ENCODE data around the gene DNAJC21. TPM values are rescaled to one million over a fixed set of nuclear protein-coding genes. Genes with fewer than 3 reads are reported as not detected.

The DNAJC21 gene
- total and polyA plus RNA-seq, 2 of the 4 experiments (the other 2 are of a cell fraction), result 8.8 to 12.7 TPM

GRCh38 chr5:34897646-34898045 is 31.7 kb upstream of the DNAJC21 start:
- Histone ChIP-seq H3K4me1 (ENCODE audit: control insufficient read depth, insufficient read depth, low read length) (no peaks in the 10 kb centered on the region), H3K79me1 (ENCODE audit: low read depth in 1 of 2, low read length in 2 of 2) (no peaks in the 10 kb centered on the region), H2BK20ac (ENCODE audit: low read depth, low read length) (no peak overlapping the region), H3K36me3 (ENCODE audit: control insufficient read depth, insufficient read depth, low read length) (peaks cover 9% of the 10 kb centered on the region; the same call in 1 of the 2 replicates), H4K8ac (ENCODE audit: low read depth in 2 of 2, low read length in 2 of 2) (no peak overlapping the region), H2AFZ (replicated peaks; ENCODE audit: low read length, poor library complexity) (no peak overlapping the region), H3K23ac (ENCODE audit: low read depth, low read length) (no peak overlapping the region), H3K14ac (replicated peaks; ENCODE audit: low read depth, low read length) (no peak overlapping the region), H3K4ac (ENCODE audit: low read depth, low read length) (no peak overlapping the region), H3K27me3 (ENCODE audit: control insufficient read depth, insufficient read depth, low read length) (no peaks in the 10 kb centered on the region), H2AK5ac (ENCODE audit: low read depth, low read length) (no peak overlapping the region), H3K4me2 (ENCODE audit: low read depth, low read length) (no peak overlapping the region), H3K27ac (ENCODE audit: insufficient read depth, low read length) (no peak overlapping the region), H3K9me1 (ENCODE audit: insufficient read depth, low read length) (no peaks in the 10 kb centered on the region), H2BK5ac (ENCODE audit: low read depth, low read length, poor library complexity, severe bottlenecking) (no peak overlapping the region), H4K20me1 (ENCODE audit: insufficient read depth, low read length) (no peaks in the 10 kb centered on the region), H3K4me3 (ENCODE audit: insufficient read depth, low read depth, low read length) (no peak overlapping the region), H3K56ac (ENCODE audit: extremely low read depth, insufficient read depth, low read length) (no peak overlapping the region), H2BK120ac (ENCODE audit: low read depth, low read length) (no peak overlapping the region), H4K91ac (ENCODE audit: insufficient read depth, low read depth, low read length) (no peak overlapping the region), H4K5ac (ENCODE audit: low read depth, low read length) (no peak overlapping the region), H2AK9ac (replicated peaks; ENCODE audit: low read depth, low read length, poor library complexity) (no peak overlapping the region), H3K18ac (ENCODE audit: low read depth, low read length) (no peak overlapping the region), H3K9me3 (ENCODE audit: control insufficient read depth, insufficient read depth, low read length) (no peaks in the 10 kb centered on the region), H2BK15ac (ENCODE audit: low read depth, low read length) (no peak overlapping the region), H3K9ac (ENCODE audit: low read depth, low read length) (no peak overlapping the region)
- intact Hi-C loops (cut with micrococcal nuclease) (loop anchor here (1.0 to 5.0 kb wide), 5 partner anchors 55 to 423 kb away; no protein-coding TSS in a partner anchor), dilution Hi-C loops (cut with HindIII; ENCODE audit: low sequenced_read_pairs, unreplicated experiment) (no loop called here), in situ Hi-C loops (cut with MboI; ENCODE audit: low sequenced_read_pairs) (loop anchor here (25.0 kb wide), 1 partner anchor 910 kb away; the partner anchor contains the start of gene SLC45A2)
- TF ChIP-seq RCOR1 (IDR thresholded peaks at IDR 0.05; ENCODE audit: insufficient replicate concordance, low read length), result no peak
- TF ChIP-seq MAFK (IDR thresholded peaks at IDR 0.05; ENCODE audit: low read depth, low read length), result no peak
- no peak for TF ChIP-seq RAD21 (IDR thresholded peaks at IDR 0.05; ENCODE audit: low read length)
- TF ChIP-seq, protein P1, sequence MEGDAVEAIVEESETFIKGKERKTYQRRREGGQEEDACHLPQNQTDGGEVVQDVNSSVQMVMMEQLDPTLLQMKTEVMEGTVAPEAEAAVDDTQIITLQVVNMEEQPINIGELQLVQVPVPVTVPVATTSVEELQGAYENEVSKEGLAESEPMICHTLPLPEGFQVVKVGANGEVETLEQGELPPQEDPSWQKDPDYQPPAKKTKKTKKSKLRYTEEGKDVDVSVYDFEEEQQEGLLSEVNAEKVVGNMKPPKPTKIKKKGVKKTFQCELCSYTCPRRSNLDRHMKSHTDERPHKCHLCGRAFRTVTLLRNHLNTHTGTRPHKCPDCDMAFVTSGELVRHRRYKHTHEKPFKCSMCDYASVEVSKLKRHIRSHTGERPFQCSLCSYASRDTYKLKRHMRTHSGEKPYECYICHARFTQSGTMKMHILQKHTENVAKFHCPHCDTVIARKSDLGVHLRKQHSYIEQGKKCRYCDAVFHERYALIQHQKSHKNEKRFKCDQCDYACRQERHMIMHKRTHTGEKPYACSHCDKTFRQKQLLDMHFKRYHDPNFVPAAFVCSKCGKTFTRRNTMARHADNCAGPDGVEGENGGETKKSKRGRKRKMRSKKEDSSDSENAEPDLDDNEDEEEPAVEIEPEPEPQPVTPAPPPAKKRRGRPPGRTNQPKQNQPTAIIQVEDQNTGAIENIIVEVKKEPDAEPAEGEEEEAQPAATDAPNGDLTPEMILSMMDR (conservative IDR thresholded peaks at IDR 0.05; ENCODE audit: low read depth, low read length), result no peak
- no peak for TF ChIP-seq SMC3 (IDR thresholded peaks at IDR 0.05; ENCODE audit: low read depth, low read length)
- no peak for TF ChIP-seq POLR2A (IDR thresholded peaks at IDR 0.05; ENCODE audit: low read depth, low read length)
- TF ChIP-seq MAZ (IDR thresholded peaks at IDR 0.05; ENCODE audit: borderline replicate concordance, low read depth, low read length), result no peak
- CTCF ChIA-PET, result interaction anchor here (0.7 to 1.6 kb wide), 9 partner anchors 17 to 422 kb away, joined by 3 to 13 read pairs (median 3); no protein-coding TSS in a partner anchor
- POLR2A ChIA-PET (ENCODE audit: unreplicated experiment), result interaction anchor here (0.6 kb wide), 1 partner anchor 374 kb away, joined by 3 read pairs; no protein-coding TSS in a partner anchor
- DNase-seq (no peak), ATAC-seq (ENCODE audit: low read depth) (no peak)
- no TSS peak for BruUV-seq (replicated peaks)

Data from IMR-90 (cell line).